ENCODE measurements around the gene DNLZ. TPM values are rescaled to one million over a fixed set of nuclear protein-coding genes. Genes with fewer than 3 reads are reported as not detected.
"Not testable (repeated sequence)": the region's sequence is repeated elsewhere in the genome, so short reads cannot be mapped to it uniquely, and the experiment has no call there.

DNLZ gene
- polyA plus RNA-seq, 1 of the 3 experiments (the other 2 are of a cell fraction), result 40.6 TPM

DNA sequence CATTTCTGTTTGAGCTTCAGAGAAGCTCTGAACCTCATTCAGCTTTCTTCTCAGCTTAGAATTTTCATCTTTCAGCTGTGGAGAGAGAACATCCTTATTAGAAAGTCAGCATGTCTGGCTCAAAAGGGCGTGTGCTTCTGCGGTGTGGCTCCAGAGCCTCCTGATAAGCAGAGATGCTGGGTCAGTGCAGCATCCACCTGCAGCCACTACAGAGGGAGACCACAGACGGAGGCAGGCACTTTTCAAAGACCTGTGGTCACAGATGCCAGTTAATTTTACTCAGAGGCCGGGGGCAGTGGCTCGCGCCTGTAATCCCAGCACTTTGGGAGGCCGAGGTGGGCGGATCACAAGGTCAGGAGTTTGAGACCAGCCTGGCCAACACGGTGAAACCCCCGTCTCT, 42.4 kb upstream of the DNLZ start:
- H3K9me2 ChIP-seq; H2AFZ ChIP-seq (ENCODE audit: low read depth); H3K4me3 ChIP-seq (ENCODE audit: low read depth in 2 of 2, low read length in 1 of 2); H3K27me3 ChIP-seq (ENCODE audit: insufficient read depth); H3K27ac ChIP-seq (ENCODE audit: low read depth in 2 of 2, low read length in 1 of 2); DNase-seq; H4K20me1 ChIP-seq (ENCODE audit: insufficient read depth); H3K9ac ChIP-seq; H3K4me2 ChIP-seq; H3K9me3 ChIP-seq; POLR2A ChIA-PET: not testable (repeated sequence)
- peaks cover 28% of the 10 kb centered on the region for H3K79me2 ChIP-seq (ENCODE audit: insufficient read depth)
- 96% methylated on average over 8 of the region's 10 CpGs for WGBS (ENCODE audit: low lambda C conversion rate)
- CTCF ChIA-PET, result interaction anchor here (1.0 to 1.3 kb wide), 2 partner anchors 14 to 42 kb away, joined by 3 to 5 read pairs; partner anchors contain the start of gene DNLZ
- peaks cover 13 to 58% of the 10 kb centered on the region in 2 experiments for H3K36me3 ChIP-seq (replicated peaks in 1 of 2; ENCODE audit: control insufficient read depth in 1 of 2, insufficient read depth in 2 of 2, low read length in 1 of 2)
- peaks cover 11% of the 10 kb centered on the region in 2 experiments; a peak in 3 of 4 replicates for H3K4me1 ChIP-seq (ENCODE audit: control insufficient read depth in 1 of 2, insufficient read depth in 2 of 2, low read depth in 1 of 2, low read length in 1 of 2)
- peaks cover 15% of the 10 kb centered on the region for H3F3A ChIP-seq (replicated peaks; ENCODE audit: insufficient read depth)

GRCh38 chr9:136405481-136405880, 41.9 kb upstream of the DNLZ start:
- Histone ChIP-seq H3K4me3 (ENCODE audit: low read depth in 2 of 2, low read length in 1 of 2) (no peak overlapping the region), H3K9me2 (no peaks in the 10 kb centered on the region), H3K4me2 (no peak overlapping the region), H3K9ac (no peak overlapping the region), H3K9me3 (no peaks in the 10 kb centered on the region), H2AFZ (ENCODE audit: low read depth) (no peak overlapping the region), H3K79me2 (ENCODE audit: insufficient read depth) (peaks cover 24% of the 10 kb centered on the region), H3K27ac (ENCODE audit: low read depth in 2 of 2, low read length in 1 of 2) (no peak overlapping the region), H3K4me1 (ENCODE audit: control insufficient read depth in 1 of 2, insufficient read depth in 2 of 2, low read depth in 1 of 2, low read length in 1 of 2) (peaks cover 11 to 14% of the 10 kb centered on the region in 2 experiments; a peak in 3 of 4 replicates), H3K27me3 (ENCODE audit: insufficient read depth) (no peaks in the 10 kb centered on the region), H3F3A (replicated peaks; ENCODE audit: insufficient read depth) (peaks cover 19% of the 10 kb centered on the region), H3K36me3 (replicated peaks in 1 of 2; ENCODE audit: control insufficient read depth in 1 of 2, insufficient read depth in 2 of 2, low read length in 1 of 2) (peaks cover 13 to 58% of the 10 kb centered on the region in 2 experiments), H4K20me1 (ENCODE audit: insufficient read depth) (no peaks in the 10 kb centered on the region)
- no peak for DNase-seq
- TF ChIP-seq CHD2 (IDR thresholded peaks at IDR 0.05; ENCODE audit: low read length, partially characterized antibody) (no peak), FOSL2 (IDR thresholded peaks at IDR 0.05; ENCODE audit: borderline replicate concordance, low read depth) (no peak), MAX (IDR thresholded peaks at IDR 0.05; ENCODE audit: low read depth) (no peak), JUND (IDR thresholded peaks at IDR 0.05) (no peak), POLR2AphosphoS5 (IDR thresholded peaks at IDR 0.05; ENCODE audit: low read depth, low read length) (no peak), SMC3 (IDR thresholded peaks at IDR 0.05; ENCODE audit: low read depth, low read length) (no peak), NFIC (IDR thresholded peaks at IDR 0.05; ENCODE audit: borderline replicate concordance) (no peak), TEAD4 (IDR thresholded peaks at IDR 0.05; ENCODE audit: borderline replicate concordance, insufficient read depth) (no peak), MXI1 (IDR thresholded peaks at IDR 0.05; ENCODE audit: low read depth, low read length) (no peak), GATA2 (CRISPR knock-in tag; IDR thresholded peaks at IDR 0.05) (no peak), RAD21 (IDR thresholded peaks at IDR 0.05; ENCODE audit: low read length) (no peak), NRF1 (IDR thresholded peaks at IDR 0.05; ENCODE audit: low read depth, low read length) (no peak), GABPA (IDR thresholded peaks at IDR 0.05; ENCODE audit: low read depth) (no peak)
- TF ChIP-seq, protein P1, sequence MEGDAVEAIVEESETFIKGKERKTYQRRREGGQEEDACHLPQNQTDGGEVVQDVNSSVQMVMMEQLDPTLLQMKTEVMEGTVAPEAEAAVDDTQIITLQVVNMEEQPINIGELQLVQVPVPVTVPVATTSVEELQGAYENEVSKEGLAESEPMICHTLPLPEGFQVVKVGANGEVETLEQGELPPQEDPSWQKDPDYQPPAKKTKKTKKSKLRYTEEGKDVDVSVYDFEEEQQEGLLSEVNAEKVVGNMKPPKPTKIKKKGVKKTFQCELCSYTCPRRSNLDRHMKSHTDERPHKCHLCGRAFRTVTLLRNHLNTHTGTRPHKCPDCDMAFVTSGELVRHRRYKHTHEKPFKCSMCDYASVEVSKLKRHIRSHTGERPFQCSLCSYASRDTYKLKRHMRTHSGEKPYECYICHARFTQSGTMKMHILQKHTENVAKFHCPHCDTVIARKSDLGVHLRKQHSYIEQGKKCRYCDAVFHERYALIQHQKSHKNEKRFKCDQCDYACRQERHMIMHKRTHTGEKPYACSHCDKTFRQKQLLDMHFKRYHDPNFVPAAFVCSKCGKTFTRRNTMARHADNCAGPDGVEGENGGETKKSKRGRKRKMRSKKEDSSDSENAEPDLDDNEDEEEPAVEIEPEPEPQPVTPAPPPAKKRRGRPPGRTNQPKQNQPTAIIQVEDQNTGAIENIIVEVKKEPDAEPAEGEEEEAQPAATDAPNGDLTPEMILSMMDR (IDR thresholded peaks at IDR 0.05), result no peak
- TF ChIP-seq, protein P2, sequence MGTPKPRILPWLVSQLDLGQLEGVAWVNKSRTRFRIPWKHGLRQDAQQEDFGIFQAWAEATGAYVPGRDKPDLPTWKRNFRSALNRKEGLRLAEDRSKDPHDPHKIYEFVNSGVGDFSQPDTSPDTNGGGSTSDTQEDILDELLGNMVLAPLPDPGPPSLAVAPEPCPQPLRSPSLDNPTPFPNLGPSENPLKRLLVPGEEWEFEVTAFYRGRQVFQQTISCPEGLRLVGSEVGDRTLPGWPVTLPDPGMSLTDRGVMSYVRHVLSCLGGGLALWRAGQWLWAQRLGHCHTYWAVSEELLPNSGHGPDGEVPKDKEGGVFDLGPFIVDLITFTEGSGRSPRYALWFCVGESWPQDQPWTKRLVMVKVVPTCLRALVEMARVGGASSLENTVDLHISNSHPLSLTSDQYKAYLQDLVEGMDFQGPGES (IDR thresholded peaks at IDR 0.05; ENCODE audit: low read depth, low read length), result no peak
- TF ChIP-seq, protein P3, sequence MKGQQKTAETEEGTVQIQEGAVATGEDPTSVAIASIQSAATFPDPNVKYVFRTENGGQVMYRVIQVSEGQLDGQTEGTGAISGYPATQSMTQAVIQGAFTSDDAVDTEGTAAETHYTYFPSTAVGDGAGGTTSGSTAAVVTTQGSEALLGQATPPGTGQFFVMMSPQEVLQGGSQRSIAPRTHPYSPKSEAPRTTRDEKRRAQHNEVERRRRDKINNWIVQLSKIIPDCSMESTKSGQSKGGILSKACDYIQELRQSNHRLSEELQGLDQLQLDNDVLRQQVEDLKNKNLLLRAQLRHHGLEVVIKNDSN (IDR thresholded peaks at IDR 0.05; ENCODE audit: borderline replicate concordance, low read depth), result no peak
- TF ChIP-seq, protein P4, sequence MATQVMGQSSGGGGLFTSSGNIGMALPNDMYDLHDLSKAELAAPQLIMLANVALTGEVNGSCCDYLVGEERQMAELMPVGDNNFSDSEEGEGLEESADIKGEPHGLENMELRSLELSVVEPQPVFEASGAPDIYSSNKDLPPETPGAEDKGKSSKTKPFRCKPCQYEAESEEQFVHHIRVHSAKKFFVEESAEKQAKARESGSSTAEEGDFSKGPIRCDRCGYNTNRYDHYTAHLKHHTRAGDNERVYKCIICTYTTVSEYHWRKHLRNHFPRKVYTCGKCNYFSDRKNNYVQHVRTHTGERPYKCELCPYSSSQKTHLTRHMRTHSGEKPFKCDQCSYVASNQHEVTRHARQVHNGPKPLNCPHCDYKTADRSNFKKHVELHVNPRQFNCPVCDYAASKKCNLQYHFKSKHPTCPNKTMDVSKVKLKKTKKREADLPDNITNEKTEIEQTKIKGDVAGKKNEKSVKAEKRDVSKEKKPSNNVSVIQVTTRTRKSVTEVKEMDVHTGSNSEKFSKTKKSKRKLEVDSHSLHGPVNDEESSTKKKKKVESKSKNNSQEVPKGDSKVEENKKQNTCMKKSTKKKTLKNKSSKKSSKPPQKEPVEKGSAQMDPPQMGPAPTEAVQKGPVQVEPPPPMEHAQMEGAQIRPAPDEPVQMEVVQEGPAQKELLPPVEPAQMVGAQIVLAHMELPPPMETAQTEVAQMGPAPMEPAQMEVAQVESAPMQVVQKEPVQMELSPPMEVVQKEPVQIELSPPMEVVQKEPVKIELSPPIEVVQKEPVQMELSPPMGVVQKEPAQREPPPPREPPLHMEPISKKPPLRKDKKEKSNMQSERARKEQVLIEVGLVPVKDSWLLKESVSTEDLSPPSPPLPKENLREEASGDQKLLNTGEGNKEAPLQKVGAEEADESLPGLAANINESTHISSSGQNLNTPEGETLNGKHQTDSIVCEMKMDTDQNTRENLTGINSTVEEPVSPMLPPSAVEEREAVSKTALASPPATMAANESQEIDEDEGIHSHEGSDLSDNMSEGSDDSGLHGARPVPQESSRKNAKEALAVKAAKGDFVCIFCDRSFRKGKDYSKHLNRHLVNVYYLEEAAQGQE (IDR thresholded peaks at IDR 0.05; ENCODE audit: low read depth, low read length), result no peak
- TF ChIP-seq, protein P5, sequence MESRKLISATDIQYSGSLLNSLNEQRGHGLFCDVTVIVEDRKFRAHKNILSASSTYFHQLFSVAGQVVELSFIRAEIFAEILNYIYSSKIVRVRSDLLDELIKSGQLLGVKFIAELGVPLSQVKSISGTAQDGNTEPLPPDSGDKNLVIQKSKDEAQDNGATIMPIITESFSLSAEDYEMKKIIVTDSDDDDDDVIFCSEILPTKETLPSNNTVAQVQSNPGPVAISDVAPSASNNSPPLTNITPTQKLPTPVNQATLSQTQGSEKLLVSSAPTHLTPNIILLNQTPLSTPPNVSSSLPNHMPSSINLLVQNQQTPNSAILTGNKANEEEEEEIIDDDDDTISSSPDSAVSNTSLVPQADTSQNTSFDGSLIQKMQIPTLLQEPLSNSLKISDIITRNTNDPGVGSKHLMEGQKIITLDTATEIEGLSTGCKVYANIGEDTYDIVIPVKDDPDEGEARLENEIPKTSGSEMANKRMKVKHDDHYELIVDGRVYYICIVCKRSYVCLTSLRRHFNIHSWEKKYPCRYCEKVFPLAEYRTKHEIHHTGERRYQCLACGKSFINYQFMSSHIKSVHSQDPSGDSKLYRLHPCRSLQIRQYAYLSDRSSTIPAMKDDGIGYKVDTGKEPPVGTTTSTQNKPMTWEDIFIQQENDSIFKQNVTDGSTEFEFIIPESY (IDR thresholded peaks at IDR 0.05; ENCODE audit: borderline replicate concordance, low read depth), result no peak
- 91% methylated on average over 7 of the region's 7 CpGs for WGBS (ENCODE audit: low lambda C conversion rate)
- ChIA-PET POLR2A (no interaction called here), CTCF (interaction anchor here (0.6 to 1.3 kb wide), 3 partner anchors 14 to 1133 kb away, joined by 3 to 5 read pairs (median 3); partner anchors contain the start of gene DNLZ)

Measured in SK-N-SH (cell line).